HG02642 (cell line): ENCODE data around the gene ADPRS.

Source experiments
- ATAC-seq: cut with Tn5 transposase; IDR thresholded peaks from one replicate; pipeline ENCODE4 v1.9.1; 2021; ENCODE audit warnings: mild to moderate bottlenecking; ENCODE audit not compliant: unreplicated experiment, poor library complexity

The ADPRS gene

DNA sequence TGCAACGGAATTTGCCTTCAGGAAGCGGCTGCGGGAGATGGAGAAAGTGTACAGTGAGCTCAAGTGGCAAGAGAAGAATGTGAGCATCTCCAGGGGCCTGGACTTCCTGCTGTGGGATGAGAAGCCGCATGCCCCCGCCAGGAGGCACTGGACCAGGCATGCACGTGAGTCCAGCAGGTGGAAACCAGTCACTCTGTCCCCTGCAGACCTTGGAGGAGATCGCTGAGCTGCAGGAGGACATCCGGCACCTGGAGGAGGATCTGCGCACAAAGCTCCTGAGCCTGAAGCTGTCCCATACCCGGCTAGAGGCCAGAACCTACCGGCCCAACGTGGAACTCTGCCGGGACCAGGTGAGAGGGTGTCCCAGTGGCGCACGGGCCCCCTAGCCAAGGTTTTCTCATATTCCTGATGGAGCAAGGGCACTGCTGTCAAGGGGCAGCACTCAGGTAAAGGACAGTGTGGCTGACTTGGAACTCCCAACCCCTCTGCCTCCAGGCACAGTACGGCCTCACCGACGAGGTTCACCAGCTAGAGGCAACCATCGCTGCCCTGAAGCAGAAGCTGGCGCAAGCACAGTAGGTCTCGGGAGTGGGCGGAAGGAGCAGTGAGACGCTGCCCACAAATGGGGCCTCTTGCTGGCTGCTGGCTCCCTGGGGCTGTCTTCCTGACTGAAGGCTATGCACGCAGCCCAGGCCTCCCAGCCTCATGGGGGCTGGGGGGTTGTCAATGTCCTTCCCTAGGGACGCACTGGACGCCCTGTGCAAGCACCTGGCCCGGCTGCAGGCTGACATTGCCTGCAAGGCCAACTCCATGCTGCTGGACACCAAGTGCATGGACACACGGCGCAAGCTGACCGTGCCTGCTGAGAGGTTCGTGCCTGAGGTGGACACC is 1.2 kb upstream of the ADPRS start:
- ATAC-seq, result no peak

DNA sequence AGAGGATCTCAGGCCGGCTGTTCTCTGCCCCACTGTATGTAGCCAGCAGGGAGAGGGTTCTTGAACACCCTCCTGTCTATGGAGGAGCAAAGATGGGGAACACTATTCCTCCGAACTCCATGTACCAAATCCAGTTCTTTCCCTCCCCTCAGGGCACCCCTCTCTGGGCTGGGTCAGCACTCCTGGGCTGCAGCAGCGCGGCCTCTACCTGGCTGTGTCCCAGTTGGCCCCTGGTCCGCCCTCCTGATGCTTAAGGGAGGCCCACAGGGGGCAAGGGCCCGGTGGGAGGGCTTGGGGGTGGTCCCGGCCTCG is 471 bp upstream of the ADPRS start:
- no peak for ATAC-seq

DNA sequence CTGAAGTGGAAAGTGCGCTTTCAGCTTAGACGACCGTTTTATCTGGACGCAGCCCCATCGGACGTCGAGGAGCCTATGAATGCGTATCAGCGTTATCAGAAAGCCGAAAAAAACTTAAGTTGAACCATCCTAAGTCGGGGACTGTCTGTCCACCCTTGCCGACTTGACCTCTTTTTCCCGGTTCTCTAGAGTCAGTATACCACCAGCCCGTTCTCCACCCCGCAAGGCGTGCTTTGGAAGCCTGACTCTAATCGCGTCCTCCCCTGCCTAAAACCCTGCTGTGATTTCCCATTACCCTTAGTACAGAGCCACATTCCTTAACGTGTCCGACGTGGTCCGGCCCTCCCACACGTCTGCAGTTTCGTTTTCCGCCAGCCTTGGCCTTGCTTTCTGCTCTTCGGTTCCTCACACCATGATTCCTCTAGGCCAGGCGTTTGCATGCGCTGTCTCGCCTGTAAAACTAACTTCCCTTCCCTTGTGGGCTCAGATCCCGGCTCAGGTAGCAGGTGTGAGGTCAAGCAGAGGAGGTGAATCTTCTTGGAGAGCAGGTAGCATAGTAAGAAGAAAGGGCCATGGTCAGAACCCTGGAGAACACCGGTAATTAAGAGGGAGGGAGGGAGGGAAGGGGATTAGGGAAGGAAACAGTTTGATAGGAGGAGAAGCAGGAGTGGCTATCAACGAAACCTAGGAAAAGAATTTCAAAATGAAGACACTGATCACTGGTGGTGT is 865 bp downstream of the ADPRS start:
- no peak for ATAC-seq

- ATAC-seq, result no peak
Observed at GRCh38 chr1:36091141-36091540, 2.4 kb downstream of the ADPRS start.

- no peak for ATAC-seq
Observed at GRCh38 chr1:36091698-36092097, 3.0 kb downstream of the ADPRS start.

- ATAC-seq, result no peak
Observed at GRCh38 chr1:36092166-36092797, 3.6 kb downstream of the ADPRS start.

DNA sequence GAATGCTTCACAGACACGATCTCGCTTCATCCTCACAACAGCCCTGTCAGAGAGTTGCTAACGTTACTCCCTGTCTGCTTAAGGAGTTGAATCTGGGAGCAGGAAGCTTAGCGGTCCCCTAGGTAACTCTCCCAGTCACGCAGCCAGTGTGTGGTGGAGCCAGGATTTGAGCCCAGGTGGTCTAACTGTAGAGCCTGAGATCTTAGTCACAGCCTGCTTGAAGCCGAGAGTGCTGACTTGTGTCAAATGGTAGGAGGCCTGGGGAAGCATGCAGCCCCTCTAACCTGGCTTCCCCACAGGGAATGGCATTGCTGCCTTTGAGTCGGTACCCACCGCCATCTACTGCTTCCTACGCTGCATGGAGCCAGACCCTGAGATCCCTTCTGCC is 4.1 kb downstream of the ADPRS start:
- no peak for ATAC-seq

DNA sequence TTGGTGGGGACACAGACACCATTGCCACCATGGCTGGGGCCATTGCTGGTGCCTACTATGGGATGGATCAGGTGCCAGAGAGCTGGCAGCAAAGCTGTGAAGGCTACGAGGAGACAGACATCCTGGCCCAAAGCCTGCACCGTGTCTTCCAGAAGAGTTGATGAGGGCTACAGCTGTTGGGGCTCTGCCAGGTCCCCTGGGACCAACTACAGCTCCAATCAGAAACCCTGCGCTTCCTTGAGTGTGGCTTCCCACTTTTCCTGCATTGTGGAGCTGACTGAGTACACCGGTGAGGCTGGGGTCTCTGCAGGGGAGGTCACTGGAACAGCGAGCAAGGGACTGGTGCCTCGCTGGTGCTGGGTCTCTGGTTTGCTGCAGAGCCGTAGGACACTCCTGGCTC is 4.5 kb downstream of the ADPRS start:
- ATAC-seq, result no peak

DNA sequence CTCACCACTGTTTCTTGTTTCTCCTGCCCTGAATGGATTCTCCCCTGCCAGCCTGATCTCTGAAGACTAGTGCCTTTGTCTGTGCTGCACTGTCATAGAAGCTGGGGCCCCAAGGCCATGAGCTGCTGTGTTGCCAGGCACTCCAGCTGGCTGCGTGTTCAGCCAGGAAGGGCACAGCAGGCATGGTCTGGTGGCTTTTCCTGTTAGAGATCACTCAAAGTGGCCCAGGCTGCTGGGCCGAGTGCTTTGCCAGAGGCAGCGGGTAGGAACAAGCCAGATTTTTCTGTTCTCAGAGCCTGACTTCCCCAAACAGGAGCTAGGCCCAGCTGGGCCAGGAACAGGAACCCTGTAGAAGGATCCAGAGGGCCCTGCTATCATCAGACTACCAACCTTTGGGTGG is 5.2 kb downstream of the ADPRS start:
- ATAC-seq, result no peak

GRCh38 chr1:36094621-36095061 is 5.9 kb downstream of the ADPRS start:
- ATAC-seq, result no peak

- no peak for ATAC-seq
Observed at GRCh38 chr1:36095760-36096405, 7.2 kb downstream of the ADPRS start.

DNA sequence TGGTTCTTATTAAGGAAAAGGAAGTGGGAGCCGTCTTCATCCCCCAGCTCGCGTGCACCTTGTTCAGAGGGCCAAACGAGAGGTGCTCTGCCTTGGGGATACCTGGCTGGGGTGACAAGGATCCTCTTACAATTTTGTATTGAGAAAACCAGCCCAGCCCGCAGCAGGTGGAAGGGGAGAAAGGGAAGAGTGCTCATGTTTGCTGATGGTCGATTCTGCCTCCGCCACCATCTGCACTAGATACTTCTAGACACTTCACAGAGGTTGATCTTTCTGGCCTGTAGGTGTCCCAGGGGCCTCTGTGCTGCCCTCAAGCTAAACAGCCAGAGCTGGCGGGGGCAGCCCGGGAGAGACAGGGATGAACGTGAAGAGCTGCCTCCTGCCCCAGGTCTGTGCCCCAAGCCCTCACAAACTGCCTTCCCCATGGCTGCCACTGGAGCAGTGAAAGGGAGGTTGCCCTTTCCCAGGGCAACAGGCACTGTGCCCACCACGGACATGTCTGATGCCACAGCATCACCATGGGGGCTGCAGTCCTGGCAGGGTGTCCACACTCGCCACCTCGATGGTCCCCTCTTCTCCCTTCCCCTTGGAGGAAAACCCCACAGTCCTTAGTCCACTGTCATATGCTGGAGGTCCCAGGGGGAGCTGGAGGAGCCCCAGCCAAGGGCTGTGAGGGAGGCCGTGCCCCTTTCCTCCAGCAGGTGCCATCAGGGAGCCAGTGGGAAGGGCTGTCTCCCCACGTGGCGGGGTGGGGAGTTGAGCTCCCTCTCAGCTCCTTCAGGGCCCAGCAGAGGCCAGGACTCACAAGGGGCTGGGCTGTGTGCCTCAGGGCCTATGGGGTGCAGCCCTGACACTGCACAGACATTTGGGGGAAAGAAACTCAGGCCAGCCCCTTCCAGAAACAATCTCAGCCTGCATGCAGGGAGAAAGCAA is 8.1 kb downstream of the ADPRS start:
- no peak for ATAC-seq

DNA sequence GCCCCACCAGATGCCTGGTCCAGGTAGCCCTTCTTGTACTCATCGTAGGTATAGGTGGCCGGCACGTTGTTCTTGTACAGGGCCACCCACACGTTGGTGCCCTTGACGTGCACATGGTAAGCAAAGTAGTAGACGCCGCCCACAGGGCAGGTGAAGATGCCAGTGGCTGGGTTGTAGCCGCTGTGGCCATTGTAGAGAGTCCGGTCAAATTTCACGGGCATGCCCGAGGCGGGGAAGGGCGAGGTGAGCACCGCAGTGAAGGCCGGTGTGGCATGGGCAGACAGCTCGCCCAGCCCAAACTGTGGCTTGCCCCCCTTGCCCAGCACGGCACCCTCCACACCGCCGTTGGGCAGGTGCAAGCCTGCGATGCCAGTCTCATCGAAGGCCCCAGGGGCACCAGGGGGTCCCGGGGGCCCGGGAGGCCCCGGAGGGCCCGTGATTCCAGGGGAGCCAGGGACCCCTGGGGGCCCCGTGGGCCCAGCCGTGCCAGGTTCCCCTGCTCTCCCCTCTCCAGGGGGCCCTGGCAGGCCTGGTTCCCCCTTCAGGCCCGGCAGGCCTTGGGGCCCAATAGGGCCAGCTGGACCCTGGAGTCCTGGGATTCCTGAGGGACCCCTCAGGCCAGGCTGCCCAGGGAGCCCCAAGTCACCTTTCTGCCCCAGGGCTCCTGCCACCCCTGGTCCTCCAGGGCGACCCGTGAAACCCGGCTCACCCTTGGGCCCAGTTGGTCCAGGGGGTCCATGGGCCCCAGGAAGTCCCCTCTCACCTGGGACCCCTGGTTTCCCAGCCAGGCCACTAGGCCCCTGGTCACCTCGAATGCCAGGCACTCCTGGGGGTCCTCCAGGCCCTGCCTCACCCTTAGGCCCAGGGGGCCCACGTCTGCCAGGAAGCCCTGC is 9.2 kb downstream of the ADPRS start:
- no peak for ATAC-seq

DNA sequence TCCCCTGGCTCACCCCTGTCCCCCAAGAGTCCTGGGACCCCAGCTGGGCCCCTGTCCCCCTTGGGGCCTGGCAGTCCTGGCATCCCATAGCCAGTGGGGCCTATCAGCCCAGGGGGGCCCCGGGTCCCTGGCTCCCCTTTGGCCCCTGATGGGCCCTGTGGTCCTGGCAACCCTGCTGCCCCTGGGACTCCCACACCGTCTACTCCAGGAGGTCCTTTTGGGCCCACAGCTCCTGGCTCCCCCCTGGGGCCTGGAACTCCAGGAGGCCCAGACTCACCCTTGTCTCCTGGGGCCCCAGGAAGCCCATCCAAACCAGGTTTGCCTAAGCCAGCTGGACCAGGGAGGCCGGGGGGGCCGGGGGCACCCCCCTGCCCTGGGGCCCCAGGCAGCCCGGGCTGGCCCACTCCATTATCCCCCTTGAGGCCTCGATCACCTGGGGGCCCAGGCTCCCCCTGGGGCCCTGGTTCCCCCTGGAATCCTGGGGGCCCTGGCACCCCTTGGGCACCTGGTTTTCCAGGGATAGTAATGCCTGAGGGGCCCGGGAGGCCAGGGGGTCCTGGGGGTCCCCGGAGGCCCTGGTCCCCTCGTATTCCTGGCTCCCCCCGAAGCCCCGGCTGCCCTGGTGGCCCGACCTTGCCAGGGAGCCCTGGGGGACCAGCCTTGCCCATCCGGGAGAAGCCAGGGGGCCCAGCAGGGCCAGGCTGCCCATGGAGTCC is 10.1 kb downstream of the ADPRS start:
- ATAC-seq, result no peak

DNA sequence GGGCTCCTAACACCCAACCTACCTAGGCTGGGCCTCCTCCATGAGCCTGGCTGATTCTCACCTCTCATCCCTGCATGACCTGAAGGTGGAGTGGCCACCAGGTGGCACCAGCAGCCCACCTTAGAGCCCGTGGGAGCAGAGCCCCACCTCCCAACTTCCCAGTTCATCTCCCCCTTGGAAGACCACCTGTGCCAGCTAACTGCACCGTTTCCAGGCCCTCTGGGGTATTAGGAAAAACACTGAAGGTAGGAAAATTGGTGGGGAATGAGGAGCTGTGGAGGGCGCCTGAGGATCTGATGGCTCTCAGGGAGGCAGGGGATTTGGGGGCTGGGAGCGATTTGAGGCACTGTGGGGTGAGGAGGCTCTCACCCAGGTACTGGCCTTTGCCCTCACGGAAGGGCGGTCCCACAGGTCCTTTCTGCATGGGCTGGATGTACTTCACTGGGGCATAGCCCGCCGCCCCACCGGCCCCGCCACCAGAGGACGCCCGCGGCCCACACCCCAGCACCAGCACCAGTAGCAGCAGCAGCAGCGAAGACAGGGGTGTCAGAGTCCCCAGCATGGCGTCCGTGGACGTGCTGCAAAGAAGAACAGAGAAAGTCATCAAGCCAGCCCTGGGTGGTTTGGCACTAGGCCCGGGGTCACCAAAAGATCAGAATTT is 11.1 kb downstream of the ADPRS start:
- peak; percentile 61 for ATAC-seq

- ATAC-seq, result no peak
Observed at GRCh38 chr1:36100376-36100775, 11.7 kb downstream of the ADPRS start.

GRCh38 chr1:36101546-36101945 is 12.9 kb downstream of the ADPRS start:
- no peak for ATAC-seq

GRCh38 chr1:36106269-36106668 is 17.6 kb downstream of the ADPRS start:
- no peak for ATAC-seq
